HepG2 (cell line): ENCODE measurements around the gene SP7. TPM values are rescaled to one million over a fixed set of nuclear protein-coding genes. Genes with fewer than 3 reads are reported as not detected.

Source experiments
- ATAC-seq: fragments of 200-7000 bp; cut with Tn5 transposase; 3 replicates; pipeline ENCODE4 v1.9.1; 2020; ENCODE audit warnings: mild to moderate bottlenecking, moderate library complexity
- BruUV-seq: library from RNA; stranded (reverse); fragments of 400-500 nt; replicated peaks from 2 replicates; lab custom pipeline; 2021; lab: Mats Ljungman, UMichigan
- CTCF ChIA-PET: fragments of 300-600 bp; formaldehyde crosslinking; extraction: SDS; loops from one replicate; lab custom pipeline; 2021; ENCODE audit warnings: low total read pairs, inconsistent platforms, low intra/inter-chr PET ratio; lab: Yijun Ruan, JAX
- POLR2A ChIA-PET: fragments of 350-600 bp; sonication (Branson Sonifier 250); formaldehyde crosslinking; loops from one replicate; lab custom pipeline; 2020; ENCODE audit warnings: antibody characterized with exemption, inconsistent platforms; lab: Yijun Ruan, JAX
- DNase-seq: peaks from one replicate; pipeline ENCODE4 v3.0.0-alpha.2; 2015; ENCODE audit warnings: low spot score
- FAIRE-seq: peaks from 3 replicates; lab custom pipeline; 2011; peaks lifted over from hg19 to GRCh38; lab: Jason Lieb, UNC
- H2AFZ ChIP-seq: one replicate; pipeline ENCODE4 v1.6.1; 2011; ENCODE audit warnings: low read length, inconsistent platforms
- H3K27ac ChIP-seq: fragments of 300-600 bp; 3 replicates; pipeline ENCODE4 v1.8.0; 2011; ENCODE audit warnings: mixed run types, mild to moderate bottlenecking, mixed read lengths, low read length, inconsistent platforms; ENCODE audit not compliant: insufficient read depth; ENCODE audit errors: extremely low read length
- H3K27me3 ChIP-seq, 2 experiments: fragments of 200-600 bp in 1 of 2; 2 replicates in 1 of 2; 3 replicates in 1 of 2; pipeline versions ENCODE4 v1.6.0 to v1.8.0; 2011; ENCODE audit warnings: low read length in 2 of 2, mild to moderate bottlenecking in 2 of 2, moderate library complexity in 2 of 2, inconsistent platforms in 1 of 2; ENCODE audit not compliant: insufficient read depth in 2 of 2, control insufficient read depth in 1 of 2
- H3K36me3 ChIP-seq, 2 experiments: fragments of 200-600 bp in 1 of 2; replicated peaks in 1 of 2; 2 replicates in 1 of 2; 3 replicates in 1 of 2; pipeline versions ENCODE4 v1.5.1 to v1.8.0; 2011; ENCODE audit warnings: low read length in 2 of 2, inconsistent platforms in 1 of 2; ENCODE audit not compliant: insufficient read depth in 2 of 2, control insufficient read depth in 1 of 2
- H3K4me1 ChIP-seq: 2 replicates; pipeline ENCODE4 v1.5.1; 2012; ENCODE audit warnings: low read length, inconsistent platforms; ENCODE audit not compliant: insufficient read depth
- H3K4me2 ChIP-seq: 2 replicates; pipeline ENCODE4 v1.6.0; 2011; ENCODE audit warnings: low read depth, low read length, inconsistent platforms
- H3K4me3 ChIP-seq, 3 experiments: fragments of 200-600 bp in 1 of 3; sonication (generic), shearing (Covaris generic) in 1 of 3; replicated peaks in 1 of 3; 2 replicates each; pipeline ENCODE4 v1.5.1; 2011 to 2016; ENCODE audit warnings: low read length in 3 of 3, inconsistent platforms in 2 of 3, low read depth in 2 of 3, mild to moderate bottlenecking in 2 of 3, control low read depth in 1 of 3, mixed read lengths in 1 of 3; ENCODE audit not compliant: insufficient read depth in 1 of 3
- H3K79me2 ChIP-seq: one replicate; pipeline ENCODE4 v1.6.1; 2011; ENCODE audit warnings: low read length, inconsistent platforms; ENCODE audit not compliant: insufficient read depth
- H3K9ac ChIP-seq: 2 replicates; pipeline ENCODE4 v1.6.0; 2011; ENCODE audit warnings: mild to moderate bottlenecking, low read depth, low read length, inconsistent platforms; ENCODE audit not compliant: insufficient read depth
- H3K9me3 ChIP-seq: 2 replicates; pipeline ENCODE4 v1.5.1; 2012; ENCODE audit warnings: mild to moderate bottlenecking, low read length
- H4K20me1 ChIP-seq: 2 replicates; pipeline ENCODE4 v1.6.0; 2011; ENCODE audit warnings: inconsistent platforms, mild to moderate bottlenecking, low read length, moderate library complexity; ENCODE audit not compliant: insufficient read depth
- CEBPB ChIP-seq: IDR thresholded peaks from 2 replicates; pipeline ENCODE4 v1.6.1; 2011; ENCODE audit warnings: low read depth, low read length, improper control_type of control experiment, borderline replicate concordance
- CHD4 ChIP-seq: fragments of 200-600 bp; sonication (generic); IDR thresholded peaks from 2 replicates; pipeline ENCODE4 v1.7.0; 2017; ENCODE audit warnings: mild to moderate bottlenecking, low read length, borderline replicate concordance
- TOPORS ChIP-seq: sonication (generic); formaldehyde crosslinking; IDR thresholded peaks from 2 replicates; pipeline ENCODE4 v1.8.0; 2023; ENCODE audit warnings: mild to moderate bottlenecking, missing genetic modification reagents
- ZNF225 ChIP-seq: sonication (generic); formaldehyde crosslinking; IDR thresholded peaks from 2 replicates; pipeline ENCODE4 v1.4.0; 2020; ENCODE audit warnings: mild to moderate bottlenecking, missing genetic modification reagents
- ZNF235 ChIP-seq: sonication (generic); formaldehyde crosslinking; IDR thresholded peaks from 2 replicates; pipeline ENCODE4 v1.8.1; 2023; ENCODE audit warnings: mild to moderate bottlenecking, missing genetic modification reagents, borderline replicate concordance
- ZNF44 ChIP-seq: sonication (generic); formaldehyde crosslinking; IDR thresholded peaks from 2 replicates; pipeline ENCODE4 v1.5.1; 2020; ENCODE audit warnings: mild to moderate bottlenecking, missing genetic modification reagents
- ZNF816 ChIP-seq: sonication (generic); formaldehyde crosslinking; IDR thresholded peaks from 2 replicates; pipeline ENCODE4 v1.8.0; 2022; ENCODE audit warnings: missing genetic modification reagents, mild to moderate bottlenecking, borderline replicate concordance
- ZNF883 ChIP-seq: sonication (generic); formaldehyde crosslinking; IDR thresholded peaks from 2 replicates; pipeline ENCODE4 v1.5.1; 2020; ENCODE audit warnings: mild to moderate bottlenecking, missing genetic modification reagents; ENCODE audit errors: not compliant biosample characterization
- WGBS: methylation state at CpG from one replicate; pipeline ENCODE4 v1.1.6; 2017; ENCODE audit warnings: low lambda C conversion rate; 5-methylcytosine and 5-hydroxymethylcytosine counted together
- in situ Hi-C: cut with HindIII; loops from 2 replicates; pipeline ENCODE4 v1.10.0; 2017; ENCODE audit warnings: low pct_unique_long_range_greater_than_20kb; ENCODE audit not compliant: extremely low pct_ligation_motif_present
- intact Hi-C: fragments of 100-400 bp; cut with micrococcal nuclease; formaldehyde crosslinking; loops from one replicate; pipeline ENCODE4 v1.10.0; 2022; ENCODE audit not compliant: unreplicated experiment
- polyA plus RNA-seq, 8 experiments: library from polyadenylated mRNA; depleted of rRNA in 3 of 8; stranded (reverse) in 7 of 8; unstranded in 1 of 8; fragments of >200 nt; fragmentation: Illumina TruSeq in 4 of 8; extraction: Trizol in 4 of 8; gene quantifications; 2 replicates each; pipeline versions ENCODE4 v1.2.1 to v1.2.3, GENCODE V29; 2011 to 2016; ENCODE audit warnings: low read depth in 4 of 8, missing spikeins in 1 of 8, mixed read lengths in 1 of 8; ENCODE audit not compliant: insufficient read depth in 1 of 8
- total RNA-seq, 5 experiments: library from RNA; depleted of rRNA; stranded (reverse); fragments of >200 nt; fragmentation: Illumina TruSeq; extraction: Trizol; gene quantifications; 2 replicates each; pipeline ENCODE4 v1.2.3, GENCODE V29; 2016; ENCODE audit warnings: low read depth in 1 of 5
- TF ChIP-seq, protein P1 (sequence below): sonication (generic); formaldehyde crosslinking; conservative IDR thresholded peaks from 2 replicates; pipeline ENCODE4 v1.4.0; 2020; ENCODE audit warnings: missing genetic modification reagents
- TF ChIP-seq, protein P2 (sequence below): IDR thresholded peaks from 2 replicates; pipeline ENCODE4 v1.6.1; 2016; ENCODE audit warnings: mild to moderate bottlenecking
- TF ChIP-seq, protein P3 (sequence below): IDR thresholded peaks from 2 replicates; pipeline ENCODE4 v1.6.1; 2016; ENCODE audit warnings: low read depth, missing genetic modification reagents, missing compliant biosample characterization

The SP7 gene
- total and polyA plus RNA-seq, 2 of the 13 experiments (the other 11 are each of a cell fraction or from before 2014, with no cell fraction given): not detected

DNA sequence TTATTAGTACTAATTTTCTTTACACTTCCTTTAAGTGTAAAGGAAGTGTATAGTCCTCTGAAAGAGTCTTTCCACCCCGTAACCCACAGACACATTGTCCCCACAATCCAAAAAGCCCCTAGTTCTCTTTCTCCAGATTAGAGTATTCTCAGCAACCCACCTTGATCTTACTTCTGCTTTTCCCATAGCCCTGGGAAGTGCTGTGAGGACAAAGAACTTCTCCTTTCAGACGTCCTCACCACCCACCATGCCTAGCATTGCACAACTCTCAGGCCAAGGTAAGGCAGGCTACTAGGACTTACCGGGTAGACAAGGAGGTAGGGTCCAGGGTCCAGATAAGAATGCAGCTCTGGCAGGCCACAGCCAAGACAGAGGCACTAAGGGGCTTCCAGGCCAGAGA, 22.2 kb downstream of the SP7 start:
- no TSS peak for BruUV-seq
- in situ Hi-C loops (no loop called here), intact Hi-C loops (no loop called here)
- H3K79me2 ChIP-seq: no peaks in the 10 kb centered on the region
- FAIRE-seq (no peak), ATAC-seq (no peak), DNase-seq (no peak)
- WGBS: 86% methylated on average over 2 of the region's 3 CpGs
- H3K4me2 ChIP-seq: no peak overlapping the region
- ChIA-PET CTCF (no interaction called here), POLR2A (no interaction called here)
- no peaks in the 10 kb centered on the region for H3K9me3 ChIP-seq
- no peak overlapping the region for H3K4me3 ChIP-seq
- no peak overlapping the region for H2AFZ ChIP-seq
- no peaks in the 10 kb centered on the region for H3K4me1 ChIP-seq
- H4K20me1 ChIP-seq: no peaks in the 10 kb centered on the region
- no peak overlapping the region for H3K27ac ChIP-seq
- H3K36me3 ChIP-seq: peaks cover 15 to 44% of the 10 kb centered on the region in 2 experiments
- no peaks in the 10 kb centered on the region for H3K27me3 ChIP-seq
- no peak overlapping the region for H3K9ac ChIP-seq
- TF ChIP-seq, protein P1, sequence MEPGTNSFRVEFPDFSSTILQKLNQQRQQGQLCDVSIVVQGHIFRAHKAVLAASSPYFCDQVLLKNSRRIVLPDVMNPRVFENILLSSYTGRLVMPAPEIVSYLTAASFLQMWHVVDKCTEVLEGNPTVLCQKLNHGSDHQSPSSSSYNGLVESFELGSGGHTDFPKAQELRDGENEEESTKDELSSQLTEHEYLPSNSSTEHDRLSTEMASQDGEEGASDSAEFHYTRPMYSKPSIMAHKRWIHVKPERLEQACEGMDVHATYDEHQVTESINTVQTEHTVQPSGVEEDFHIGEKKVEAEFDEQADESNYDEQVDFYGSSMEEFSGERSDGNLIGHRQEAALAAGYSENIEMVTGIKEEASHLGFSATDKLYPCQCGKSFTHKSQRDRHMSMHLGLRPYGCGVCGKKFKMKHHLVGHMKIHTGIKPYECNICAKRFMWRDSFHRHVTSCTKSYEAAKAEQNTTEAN: no peak
- TF ChIP-seq CEBPB: 0 out of 2 replicates have a peak, but pooled peaks have one; percentile 21

DNA sequence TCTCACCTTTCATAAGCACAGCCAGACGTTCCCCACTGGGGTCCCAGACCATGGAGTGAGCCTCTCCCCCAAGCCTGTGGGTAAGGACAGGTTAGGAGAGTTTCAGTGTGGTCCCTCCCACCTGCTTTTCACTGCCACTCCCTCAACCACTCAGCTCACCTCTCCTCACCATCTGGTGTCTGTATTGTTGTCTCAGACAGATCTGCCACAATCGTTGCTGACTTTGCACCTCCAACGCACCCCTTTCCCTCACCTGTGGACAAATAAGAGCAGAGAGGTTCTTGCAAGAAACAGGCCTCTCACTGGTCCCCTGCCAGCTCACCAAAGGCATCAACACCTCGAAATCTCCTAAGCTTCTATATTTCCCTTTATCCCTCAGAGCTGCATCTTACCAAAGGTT, 27.9 kb downstream of the SP7 start:
- Histone ChIP-seq H3K9ac (no peak overlapping the region), H3K36me3 (peaks cover 21 to 53% of the 10 kb centered on the region in 2 experiments), H3K4me1 (peaks cover 4% of the 10 kb centered on the region), H3K27ac (no peak overlapping the region), H3K79me2 (no peaks in the 10 kb centered on the region), H3K4me2 (no peak overlapping the region), H4K20me1 (no peaks in the 10 kb centered on the region), H3K9me3 (no peaks in the 10 kb centered on the region), H2AFZ (no peak overlapping the region), H3K4me3 (no peak overlapping the region), H3K27me3 (no peaks in the 10 kb centered on the region)
- DNase-seq (no peak), ATAC-seq (no peak), FAIRE-seq (no peak)
- in situ Hi-C loops (no loop called here), intact Hi-C loops (no loop called here)
- CTCF ChIA-PET: no interaction called here
- WGBS: 93% methylated on average over 4 of the region's 4 CpGs
- POLR2A ChIA-PET: no interaction called here
- TSS peak; percentile 44 for BruUV-seq
- TF ChIP-seq ZNF235 (CRISPR knock-in tag) (no peak), ZNF816 (CRISPR knock-in tag) (no peak), ZNF883 (no peak), ZNF225 (CRISPR knock-in tag) (no peak), ZNF44 (CRISPR knock-in tag) (no peak), TOPORS (no peak), CHD4 (no peak)
- TF ChIP-seq, protein P2, sequence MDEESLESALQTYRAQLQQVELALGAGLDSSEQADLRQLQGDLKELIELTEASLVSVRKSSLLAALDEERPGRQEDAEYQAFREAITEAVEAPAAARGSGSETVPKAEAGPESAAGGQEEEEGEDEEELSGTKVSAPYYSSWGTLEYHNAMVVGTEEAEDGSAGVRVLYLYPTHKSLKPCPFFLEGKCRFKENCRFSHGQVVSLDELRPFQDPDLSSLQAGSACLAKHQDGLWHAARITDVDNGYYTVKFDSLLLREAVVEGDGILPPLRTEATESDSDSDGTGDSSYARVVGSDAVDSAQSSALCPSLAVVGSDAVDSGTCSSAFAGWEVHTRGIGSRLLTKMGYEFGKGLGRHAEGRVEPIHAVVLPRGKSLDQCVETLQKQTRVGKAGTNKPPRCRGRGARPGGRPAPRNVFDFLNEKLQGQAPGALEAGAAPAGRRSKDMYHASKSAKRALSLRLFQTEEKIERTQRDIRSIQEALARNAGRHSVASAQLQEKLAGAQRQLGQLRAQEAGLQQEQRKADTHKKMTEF (CRISPR knock-in tag): no peak
- TF ChIP-seq, protein P3, sequence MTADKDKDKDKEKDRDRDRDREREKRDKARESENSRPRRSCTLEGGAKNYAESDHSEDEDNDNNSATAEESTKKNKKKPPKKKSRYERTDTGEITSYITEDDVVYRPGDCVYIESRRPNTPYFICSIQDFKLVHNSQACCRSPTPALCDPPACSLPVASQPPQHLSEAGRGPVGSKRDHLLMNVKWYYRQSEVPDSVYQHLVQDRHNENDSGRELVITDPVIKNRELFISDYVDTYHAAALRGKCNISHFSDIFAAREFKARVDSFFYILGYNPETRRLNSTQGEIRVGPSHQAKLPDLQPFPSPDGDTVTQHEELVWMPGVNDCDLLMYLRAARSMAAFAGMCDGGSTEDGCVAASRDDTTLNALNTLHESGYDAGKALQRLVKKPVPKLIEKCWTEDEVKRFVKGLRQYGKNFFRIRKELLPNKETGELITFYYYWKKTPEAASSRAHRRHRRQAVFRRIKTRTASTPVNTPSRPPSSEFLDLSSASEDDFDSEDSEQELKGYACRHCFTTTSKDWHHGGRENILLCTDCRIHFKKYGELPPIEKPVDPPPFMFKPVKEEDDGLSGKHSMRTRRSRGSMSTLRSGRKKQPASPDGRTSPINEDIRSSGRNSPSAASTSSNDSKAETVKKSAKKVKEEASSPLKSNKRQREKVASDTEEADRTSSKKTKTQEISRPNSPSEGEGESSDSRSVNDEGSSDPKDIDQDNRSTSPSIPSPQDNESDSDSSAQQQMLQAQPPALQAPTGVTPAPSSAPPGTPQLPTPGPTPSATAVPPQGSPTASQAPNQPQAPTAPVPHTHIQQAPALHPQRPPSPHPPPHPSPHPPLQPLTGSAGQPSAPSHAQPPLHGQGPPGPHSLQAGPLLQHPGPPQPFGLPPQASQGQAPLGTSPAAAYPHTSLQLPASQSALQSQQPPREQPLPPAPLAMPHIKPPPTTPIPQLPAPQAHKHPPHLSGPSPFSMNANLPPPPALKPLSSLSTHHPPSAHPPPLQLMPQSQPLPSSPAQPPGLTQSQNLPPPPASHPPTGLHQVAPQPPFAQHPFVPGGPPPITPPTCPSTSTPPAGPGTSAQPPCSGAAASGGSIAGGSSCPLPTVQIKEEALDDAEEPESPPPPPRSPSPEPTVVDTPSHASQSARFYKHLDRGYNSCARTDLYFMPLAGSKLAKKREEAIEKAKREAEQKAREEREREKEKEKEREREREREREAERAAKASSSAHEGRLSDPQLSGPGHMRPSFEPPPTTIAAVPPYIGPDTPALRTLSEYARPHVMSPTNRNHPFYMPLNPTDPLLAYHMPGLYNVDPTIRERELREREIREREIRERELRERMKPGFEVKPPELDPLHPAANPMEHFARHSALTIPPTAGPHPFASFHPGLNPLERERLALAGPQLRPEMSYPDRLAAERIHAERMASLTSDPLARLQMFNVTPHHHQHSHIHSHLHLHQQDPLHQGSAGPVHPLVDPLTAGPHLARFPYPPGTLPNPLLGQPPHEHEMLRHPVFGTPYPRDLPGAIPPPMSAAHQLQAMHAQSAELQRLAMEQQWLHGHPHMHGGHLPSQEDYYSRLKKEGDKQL (CRISPR knock-in tag): no peak
